MCF 10A (cell line): ENCODE results near the gene DNAJC6. TPM values are rescaled to one million over a fixed set of nuclear protein-coding genes. Genes with fewer than 3 reads are reported as not detected.

Experiments
- BruUV-seq: library from RNA; stranded (reverse); fragments of 400-500 nt; replicated peaks from 2 replicates; lab custom pipeline; 2021; lab: Mats Ljungman, UMichigan
- CTCF ChIA-PET: fragments of 300-600 bp; sonication (Branson Sonifier 250); formaldehyde crosslinking; extraction: SDS; loops from one replicate; lab custom pipeline; 2021; ENCODE audit warnings: antibody characterized with exemption, inconsistent platforms; lab: Yijun Ruan, JAX
- POLR2A ChIA-PET: fragments of 300-600, 350-650 bp; sonication (Branson Sonifier 250); formaldehyde crosslinking; extraction: SDS; loops from one replicate; lab custom pipeline; 2020; ENCODE audit warnings: antibody characterized with exemption, inconsistent platforms; lab: Yijun Ruan, JAX
- DNase-seq: peaks from one replicate; pipeline ENCODE4 v3.0.0-alpha.2; 2018; ENCODE audit not compliant: unreplicated experiment
- H3K27ac Mint-ChIP-seq: one replicate; pipeline ENCODE4 v1.8.0; 2022; ENCODE audit warnings: mild to moderate bottlenecking, low read depth, mixed read lengths; ENCODE audit not compliant: unreplicated experiment
- H3K27me3 Mint-ChIP-seq: one replicate; pipeline ENCODE4 v1.8.0; 2022; ENCODE audit warnings: mixed read lengths; ENCODE audit not compliant: insufficient read depth, unreplicated experiment
- H3K36me3 Mint-ChIP-seq: one replicate; pipeline ENCODE4 v1.8.0; 2022; ENCODE audit warnings: mild to moderate bottlenecking, moderate library complexity, mixed read lengths; ENCODE audit not compliant: insufficient read depth, unreplicated experiment
- H3K4me1 Mint-ChIP-seq: one replicate; pipeline ENCODE4 v1.8.0; 2022; ENCODE audit warnings: mixed read lengths; ENCODE audit not compliant: insufficient read depth, unreplicated experiment
- H3K4me3 Mint-ChIP-seq: one replicate; pipeline ENCODE4 v1.8.0; 2022; ENCODE audit warnings: mild to moderate bottlenecking, moderate library complexity, mixed read lengths; ENCODE audit not compliant: unreplicated experiment
- H3K9me3 Mint-ChIP-seq: one replicate; pipeline ENCODE4 v1.8.0; 2022; ENCODE audit warnings: mixed read lengths; ENCODE audit not compliant: unreplicated experiment
- CTCF ChIP-seq: fragments of 200-600 bp; IDR thresholded peaks from one replicate; pipeline ENCODE4 v1.8.0; 2022; ENCODE audit warnings: antibody characterized with exemption, mild to moderate bottlenecking; ENCODE audit not compliant: unreplicated experiment
- intact Hi-C: fragments of 100-400 bp; cut with micrococcal nuclease; formaldehyde crosslinking; loops from 2 replicates; pipeline ENCODE4 v1.14.1; 2022
- total RNA-seq: library from RNA; stranded (reverse); gene quantifications from 2 replicates; pipeline ENCODE4 v1.2.3, GENCODE V29; 2022

Gene DNAJC6
- total RNA-seq, 1 experiment from 2014 or later, result 7.9 TPM

GRCh38 chr1:65416767-65417166 is 107.4 kb downstream of the DNAJC6 start:
- ChIA-PET CTCF (interaction anchor here (0.6 to 1.9 kb wide), 11 partner anchors 11 to 209 kb away, joined by 3 to 7 read pairs (median 4); no protein-coding TSS in a partner anchor), POLR2A (interaction anchor here (0.5 to 8.2 kb wide), 12 partner anchors 9 to 421 kb away, joined by 3 to 144 read pairs (median 4); no protein-coding TSS in a partner anchor)
- Mint-ChIP-seq H3K27ac (no peak overlapping the region), H3K27me3 (no peaks in the 10 kb centered on the region), H3K4me1 (peaks cover 34% of the 10 kb centered on the region), H3K36me3 (peaks cover 11% of the 10 kb centered on the region), H3K9me3 (no peaks in the 10 kb centered on the region), H3K4me3 (no peak overlapping the region)
- DNase-seq, result no peak
- TF ChIP-seq CTCF, result no peak
- intact Hi-C loops, result no loop called here
- no TSS peak for BruUV-seq

GRCh38 chr1:65417729-65418128 is 108.4 kb downstream of the DNAJC6 start:
- H3K4me1 Mint-ChIP-seq, result peaks cover 28% of the 10 kb centered on the region
- no peak for TF ChIP-seq CTCF
- BruUV-seq, result no TSS peak
- intact Hi-C loops, result no loop called here
- H3K9me3 Mint-ChIP-seq, result no peaks in the 10 kb centered on the region
- no peak for DNase-seq
- ChIA-PET CTCF (interaction anchor here (0.5 to 1.9 kb wide), 12 partner anchors 12 to 202 kb away, joined by 3 to 7 read pairs (median 4); no protein-coding TSS in a partner anchor), POLR2A (interaction anchor here (0.7 to 8.2 kb wide), 14 partner anchors 8 to 352 kb away, joined by 3 to 144 read pairs (median 4); no protein-coding TSS in a partner anchor)
- H3K27ac Mint-ChIP-seq, result no peak overlapping the region
- H3K27me3 Mint-ChIP-seq, result no peaks in the 10 kb centered on the region
- peaks cover 11% of the 10 kb centered on the region for H3K36me3 Mint-ChIP-seq
- peak overlapping the region; percentile 30 for H3K4me3 Mint-ChIP-seq

- Mint-ChIP-seq H3K4me3 (no peak overlapping the region), H3K9me3 (no peaks in the 10 kb centered on the region), H3K27ac (no peak overlapping the region), H3K36me3 (peaks cover 5% of the 10 kb centered on the region), H3K27me3 (no peaks in the 10 kb centered on the region), H3K4me1 (peaks cover 28% of the 10 kb centered on the region)
- POLR2A ChIA-PET, result interaction anchor here (0.6 to 8.2 kb wide), 16 partner anchors 15 to 671 kb away, joined by 3 to 144 read pairs (median 5); no protein-coding TSS in a partner anchor
- BruUV-seq, result no TSS peak
- DNase-seq, result no peak
- intact Hi-C loops, result no loop called here
- TF ChIP-seq CTCF, result no peak
- CTCF ChIA-PET, result interaction anchor here (0.5 to 2.2 kb wide), 17 partner anchors 12 to 269 kb away, joined by 3 to 8 read pairs (median 3); no protein-coding TSS in a partner anchor
These were observed 109.3 kb downstream of the DNAJC6 start for GRCh38 chr1:65418522-65419185.
